ENCODE measurements around the gene PDIA3. TPM values are rescaled to one million over a fixed set of nuclear protein-coding genes. Genes with fewer than 3 reads are reported as not detected.
"Not testable (repeated sequence)": the region's sequence is repeated elsewhere in the genome, so short reads cannot be mapped to it uniquely, and the experiment has no call there.

PDIA3 gene
- 151 TPM for total RNA-seq (ENCODE audit: insufficient read depth, low replicate concordance)

DNA sequence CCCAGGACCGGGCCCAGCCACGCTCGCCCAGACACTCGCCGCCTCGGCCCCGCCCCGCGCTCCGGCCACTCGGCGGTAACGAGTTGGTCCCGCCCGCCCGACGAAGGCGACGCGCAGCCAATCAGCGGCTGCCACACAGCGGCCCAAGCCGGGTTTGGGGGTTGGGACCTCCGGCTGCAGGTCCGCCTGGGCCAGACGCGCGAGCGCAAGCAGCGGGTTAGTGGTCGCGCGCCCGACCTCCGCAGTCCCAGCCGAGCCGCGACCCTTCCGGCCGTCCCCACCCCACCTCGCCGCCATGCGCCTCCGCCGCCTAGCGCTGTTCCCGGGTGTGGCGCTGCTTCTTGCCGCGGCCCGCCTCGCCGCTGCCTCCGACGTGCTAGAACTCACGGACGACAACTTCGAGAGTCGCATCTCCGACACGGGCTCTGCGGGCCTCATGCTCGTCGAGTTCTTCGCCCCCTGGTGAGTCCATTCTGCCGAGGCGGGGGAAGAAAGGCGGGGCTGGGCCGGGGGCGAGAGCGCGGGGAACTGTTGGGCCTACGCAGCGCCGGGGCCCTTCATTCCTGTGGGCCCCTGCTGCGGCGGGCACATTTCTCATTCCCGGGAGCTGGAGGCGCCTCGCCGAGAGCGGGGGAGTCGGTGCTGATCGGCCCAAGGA lies at the start of gene PDIA3:
TSS of gene PDIA3 (plus strand) at position 194 of the 658 bp plus-strand sequence. CDS start at position 296, 102 bp downstream.
- peak; percentile 95 for DNase-seq (ENCODE audit: low spot score)

- DNase-seq (ENCODE audit: low spot score) = no peak
These were observed 44.1 kb upstream of the PDIA3 start for GRCh38 chr15:43702174-43702573.

GRCh38 chr15:43702701-43703424 lies 43.4 kb upstream of the PDIA3 start:
- DNase-seq (ENCODE audit: low spot score) = no peak

- DNase-seq (ENCODE audit: low spot score) = not testable (repeated sequence)
These were observed 35.7 kb upstream of the PDIA3 start for GRCh38 chr15:43710431-43711131.

DNA sequence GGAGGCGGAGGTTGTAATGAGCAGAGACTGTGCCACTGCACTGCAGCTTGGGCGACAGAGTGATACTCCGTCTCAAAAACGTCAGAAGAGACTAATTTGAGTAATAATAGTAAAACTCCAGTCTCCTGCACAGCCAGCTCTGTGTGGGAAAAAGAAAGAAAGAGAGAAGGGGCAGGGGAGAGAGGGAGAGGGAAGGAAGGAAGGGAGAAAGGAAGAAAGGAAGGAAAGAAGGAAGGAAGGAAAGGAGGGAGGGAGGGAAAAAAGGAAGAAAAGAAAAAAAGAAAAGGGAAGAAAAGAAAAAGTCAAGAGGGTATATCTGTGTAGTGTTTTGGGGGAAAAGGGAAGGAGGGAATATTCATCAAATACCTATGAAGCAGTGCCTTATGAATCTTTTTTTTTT lies 23.1 kb upstream of the PDIA3 start:
- no peak for DNase-seq (ENCODE audit: low spot score)

GRCh38 chr15:43726306-43726705 lies 19.9 kb upstream of the PDIA3 start:
- not testable (repeated sequence) for DNase-seq (ENCODE audit: low spot score)

DNA sequence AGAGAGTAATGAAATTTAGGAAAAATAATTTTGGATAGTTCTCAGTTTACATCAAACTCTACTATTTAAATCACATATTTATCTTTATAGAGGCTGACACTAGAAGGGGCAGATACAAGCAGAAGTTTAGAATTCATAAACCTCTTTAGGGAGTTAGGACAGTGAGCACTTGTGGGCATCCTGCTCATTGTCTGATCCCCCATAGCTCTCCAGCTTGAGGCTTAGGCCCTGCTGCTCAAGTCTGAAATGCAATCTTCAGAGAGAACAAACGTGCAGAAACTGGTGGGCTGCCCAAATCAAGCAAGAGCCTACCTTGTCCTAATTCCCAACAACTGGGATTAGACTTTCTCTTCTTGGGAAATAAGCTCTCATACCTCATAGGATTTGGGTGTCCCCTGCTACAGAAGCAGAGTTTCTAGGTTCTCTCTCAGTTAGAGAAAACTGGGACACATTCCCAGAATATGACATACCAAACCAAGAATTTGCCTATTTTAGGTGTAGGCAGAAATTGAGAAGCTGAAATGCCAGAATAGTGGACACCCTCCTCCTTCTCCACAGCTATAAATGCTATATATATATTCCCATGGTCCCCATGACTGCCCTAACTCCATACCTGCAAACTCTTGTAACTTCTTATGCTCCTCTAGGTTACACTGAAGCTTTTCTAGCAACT lies 18.0 kb upstream of the PDIA3 start:
- peak; percentile 11 for DNase-seq (ENCODE audit: low spot score)

DNA sequence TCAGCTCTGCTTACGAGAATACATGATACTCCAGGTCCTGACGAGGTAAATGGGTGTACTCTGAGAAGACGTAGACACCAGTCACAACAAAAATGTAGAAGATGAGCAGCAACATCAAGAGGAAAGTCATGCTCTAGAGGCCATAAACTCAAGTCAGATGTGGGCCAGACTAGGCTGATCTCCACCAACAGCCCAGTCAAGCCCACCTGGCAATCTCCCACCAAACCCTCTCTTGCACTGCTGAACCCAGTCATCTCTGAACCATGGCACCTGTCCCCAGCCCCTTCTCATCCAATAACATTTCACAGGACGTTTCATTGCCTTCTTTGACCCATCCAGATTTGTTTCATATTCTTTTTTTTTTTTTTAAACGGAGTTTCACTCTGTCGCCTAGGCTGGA lies 10.8 kb upstream of the PDIA3 start:
- no peak for DNase-seq (ENCODE audit: low spot score)

GRCh38 chr15:43746903-43747309 lies 668 bp downstream of the PDIA3 start:
- DNase-seq (ENCODE audit: low spot score) = peak; percentile 56

- peak; percentile 8 for DNase-seq (ENCODE audit: low spot score)
These were observed 2.1 kb downstream of the PDIA3 start for GRCh38 chr15:43748376-43748775.

GRCh38 chr15:43749690-43750345 lies 3.6 kb downstream of the PDIA3 start:
- no peak for DNase-seq (ENCODE audit: low spot score)

GRCh38 chr15:43751885-43752284 lies 5.6 kb downstream of the PDIA3 start:
- DNase-seq (ENCODE audit: low spot score) = no peak

- no peak for DNase-seq (ENCODE audit: low spot score)
These were observed 16.6 kb downstream of the PDIA3 start for GRCh38 chr15:43762824-43763223.

DNA sequence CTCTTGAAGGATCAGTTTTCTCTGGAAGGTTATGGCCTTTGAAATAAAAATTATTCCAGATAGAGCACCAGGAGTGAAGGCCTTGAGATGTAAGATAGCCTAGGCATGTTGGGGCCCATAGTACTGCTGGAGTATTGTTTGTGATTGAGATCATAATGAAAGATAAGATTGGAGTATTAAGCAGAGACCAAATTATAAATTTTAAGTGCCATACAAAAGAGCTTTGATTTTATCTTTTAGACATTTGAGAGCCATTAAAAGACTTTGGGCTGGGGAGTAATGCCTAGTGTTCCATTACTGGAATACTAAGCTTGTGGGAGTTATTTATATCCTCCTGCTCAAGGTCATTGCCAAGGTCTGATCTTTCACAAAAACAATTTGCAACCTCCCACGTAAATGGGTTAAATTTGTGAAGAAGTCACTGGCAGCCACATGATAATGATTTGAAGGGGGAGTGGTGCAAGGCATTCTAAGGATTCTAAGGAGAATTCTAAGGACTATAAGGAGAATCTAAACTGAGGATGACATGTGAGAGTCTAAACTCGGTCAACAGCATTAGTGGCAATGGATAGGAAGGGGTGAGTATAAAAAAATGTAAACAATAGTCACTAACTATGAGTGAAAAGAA lies 17.7 kb downstream of the PDIA3 start:
- DNase-seq (ENCODE audit: low spot score) = no peak

- peak; percentile 54 for DNase-seq (ENCODE audit: low spot score)
These were observed 23.5 kb downstream of the PDIA3 start for GRCh38 chr15:43769584-43770228.

DNA sequence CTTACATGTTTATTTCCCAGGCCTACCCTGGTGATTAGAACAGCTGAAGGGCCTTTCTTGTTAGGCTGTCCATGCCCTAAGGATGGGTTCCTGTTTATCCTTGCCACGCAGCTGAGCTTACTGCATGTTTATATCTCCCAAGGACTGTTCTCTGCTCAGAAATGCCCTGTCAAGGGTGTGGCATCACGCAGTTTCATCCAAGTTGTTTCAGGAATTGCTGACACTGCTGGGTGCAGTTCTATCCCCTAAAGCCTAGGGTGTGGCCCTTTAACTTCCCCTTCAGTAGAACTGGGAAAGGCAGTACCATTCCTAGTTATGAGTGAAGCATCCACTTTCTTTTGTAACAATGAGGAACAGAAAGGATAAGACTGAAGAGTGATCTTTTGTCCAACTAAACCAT lies 25.6 kb downstream of the PDIA3 start:
- DNase-seq (ENCODE audit: low spot score) = peak; percentile 75

DNA sequence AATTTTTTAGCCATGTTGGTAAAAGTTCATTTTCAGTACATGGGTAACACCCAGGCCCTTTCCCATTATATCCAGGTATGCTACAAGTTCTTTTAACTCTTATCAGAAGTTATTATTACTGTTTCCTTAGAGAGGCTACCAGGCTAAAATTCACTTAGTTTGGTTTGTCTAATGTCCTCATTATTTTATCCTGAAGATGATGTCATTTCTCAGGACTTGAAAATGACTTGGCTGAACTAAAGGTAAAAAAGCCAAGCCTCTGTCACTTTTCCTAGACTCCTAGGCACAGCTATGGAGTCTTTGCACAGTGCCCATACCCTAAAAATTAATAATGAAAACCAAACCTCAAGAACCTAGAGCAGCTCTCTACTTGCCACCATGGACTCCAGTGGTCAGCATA lies 26.4 kb downstream of the PDIA3 start:
- DNase-seq (ENCODE audit: low spot score) = no peak

GRCh38 chr15:43774062-43774461 lies 27.8 kb downstream of the PDIA3 start:
- no peak for DNase-seq (ENCODE audit: low spot score)

- no peak for DNase-seq (ENCODE audit: low spot score)
These were observed 29.2 kb downstream of the PDIA3 start for GRCh38 chr15:43775411-43775965.

DNA sequence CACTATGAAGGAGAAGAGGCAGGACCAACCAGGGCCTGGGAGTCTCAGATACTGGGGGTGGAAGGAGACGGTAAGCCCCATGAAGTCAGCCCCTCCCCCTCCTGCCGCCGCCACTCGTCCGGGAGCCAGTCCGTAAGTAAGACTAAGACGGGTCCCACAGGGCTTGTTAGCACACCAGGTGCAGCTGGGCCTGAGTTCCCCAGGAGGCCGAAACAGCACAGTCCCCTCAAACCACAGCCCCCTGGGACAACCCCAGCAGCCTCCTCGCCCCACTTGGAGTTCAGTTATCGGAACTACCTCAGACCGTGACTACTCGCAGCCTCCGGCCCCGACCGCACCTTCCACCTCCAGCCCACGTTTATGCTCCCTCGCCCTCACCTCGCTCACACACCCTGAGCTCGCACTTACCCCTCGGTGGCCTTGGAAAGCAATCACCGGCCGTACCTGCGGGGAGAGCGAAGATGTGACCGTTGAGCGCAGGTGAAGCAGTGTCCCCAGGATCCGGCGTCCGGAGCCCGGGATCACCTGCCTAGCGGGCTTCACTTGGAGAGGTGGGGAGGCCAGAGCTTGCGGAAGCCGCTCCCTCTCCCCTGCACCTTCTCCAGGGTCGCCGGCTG lies 30.0 kb downstream of the PDIA3 start:
- no peak for DNase-seq (ENCODE audit: low spot score)
